GM04504 (cell line): ENCODE measurements around the gene IGLL5.
A peak's percentile ranks its signal among the peaks of the same experiment; 100 is the strongest.

Experiments used
- DNase-seq: peaks from one replicate; pipeline ENCODE4 v3.0.0-alpha.2; 2012; ENCODE audit warnings: low read depth

The IGLL5 gene

DNA sequence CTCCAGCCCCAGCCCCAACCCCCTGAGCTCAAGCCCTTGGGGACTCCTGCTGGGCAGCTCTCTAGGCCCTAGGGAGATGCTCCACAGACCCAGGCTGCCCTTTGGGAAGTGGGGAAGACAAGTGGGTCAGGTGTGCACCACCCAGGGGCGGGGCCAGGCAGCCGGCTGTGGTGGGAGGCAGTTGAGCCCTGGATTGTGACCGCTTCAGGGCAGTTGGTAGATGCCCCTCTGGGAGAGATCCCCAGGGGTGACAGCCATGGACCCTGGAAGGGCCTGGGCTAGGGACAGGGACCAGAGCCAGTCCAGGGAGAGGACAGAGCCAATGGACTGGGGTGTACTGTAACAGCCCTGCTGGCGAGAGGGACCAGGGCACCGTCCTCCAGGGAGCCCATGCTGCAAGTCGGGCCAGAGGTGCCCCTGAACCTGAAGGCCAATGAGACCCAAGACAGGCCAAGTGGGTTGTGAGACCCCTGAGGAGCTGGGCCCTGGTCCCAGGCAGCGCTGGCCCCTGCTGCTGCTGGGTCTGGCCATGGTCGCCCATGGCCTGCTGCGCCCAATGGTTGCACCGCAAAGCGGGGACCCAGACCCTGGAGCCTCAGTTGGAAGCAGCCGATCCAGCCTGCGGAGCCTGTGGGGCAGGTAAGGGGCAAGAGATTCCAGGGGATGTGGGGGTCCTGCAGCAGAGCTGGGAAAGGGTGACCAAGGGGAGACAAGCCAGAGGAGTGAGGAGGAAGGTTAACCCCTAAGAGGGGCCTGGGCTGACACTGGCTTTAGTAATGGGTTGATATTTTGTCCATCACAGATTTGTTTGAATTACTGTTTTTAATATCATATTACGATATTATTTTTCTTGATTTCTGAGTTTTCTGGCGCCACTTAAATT is at the start of gene IGLL5:
IGLL5 (plus strand) TSS at position 196 of the 883 bp plus-strand sequence; CDS start at position 434, 238 bp downstream.
- no peak for DNase-seq

- no peak for DNase-seq
Observed at GRCh38 chr22:22838148-22838786, 49.3 kb upstream of the IGLL5 start.

DNA sequence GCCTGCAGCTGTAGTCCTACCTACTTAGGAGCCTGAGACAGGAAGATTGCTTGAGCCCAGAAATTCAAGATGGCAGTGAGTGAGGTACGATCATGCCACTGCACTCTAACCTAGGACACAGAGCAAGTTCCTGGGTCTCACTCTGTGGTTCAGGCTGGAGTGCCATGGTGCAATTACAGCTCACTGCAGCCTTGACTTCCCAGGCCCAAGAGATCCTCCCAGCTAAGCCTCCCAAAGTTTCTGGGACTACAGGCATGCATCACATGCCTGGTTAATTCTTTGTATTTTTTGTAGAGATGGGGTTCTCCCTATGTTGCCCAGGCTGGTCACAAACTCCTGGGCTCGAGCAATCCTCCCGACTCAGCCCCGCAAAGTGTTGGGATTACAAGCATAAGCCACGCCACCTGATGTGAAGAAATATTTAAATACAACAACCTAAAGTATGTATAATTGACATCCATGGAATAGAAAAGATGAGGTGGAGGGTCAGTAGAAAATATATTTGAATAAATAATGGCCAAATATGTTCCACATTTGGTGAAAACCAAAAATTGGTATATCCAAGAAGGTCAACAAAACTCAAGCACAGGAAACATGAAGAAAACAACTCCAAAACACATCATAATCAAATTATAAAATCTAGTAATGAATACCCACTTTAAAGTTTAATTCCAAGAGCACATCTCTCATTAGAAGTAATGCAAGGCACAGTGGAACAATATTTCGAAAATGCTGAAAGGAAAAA is 47.9 kb upstream of the IGLL5 start:
- no peak for DNase-seq

GRCh38 chr22:22840780-22841179 is 46.8 kb upstream of the IGLL5 start:
- DNase-seq: no peak

GRCh38 chr22:22841598-22841997 is 46.0 kb upstream of the IGLL5 start:
- no peak for DNase-seq

DNA sequence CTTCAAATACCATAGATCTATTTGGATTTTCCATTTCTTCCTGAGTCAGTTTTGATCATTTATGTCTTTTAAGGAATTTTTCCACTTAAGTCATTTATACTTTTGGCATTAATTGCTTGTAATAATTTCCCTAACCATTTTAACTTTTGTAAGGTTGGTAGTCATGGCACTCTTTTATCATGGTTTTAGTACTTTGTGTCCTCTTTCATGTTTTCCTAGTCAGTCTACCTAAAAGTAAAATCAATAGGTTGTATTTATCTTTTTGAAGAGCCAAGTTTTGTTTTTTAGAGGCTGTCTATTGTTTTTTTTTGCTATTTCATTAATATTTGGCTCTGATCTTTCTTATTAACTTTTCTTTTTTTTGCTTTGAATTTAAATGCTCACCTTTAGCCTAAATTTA is 45.5 kb upstream of the IGLL5 start:
- no peak for DNase-seq

DNA sequence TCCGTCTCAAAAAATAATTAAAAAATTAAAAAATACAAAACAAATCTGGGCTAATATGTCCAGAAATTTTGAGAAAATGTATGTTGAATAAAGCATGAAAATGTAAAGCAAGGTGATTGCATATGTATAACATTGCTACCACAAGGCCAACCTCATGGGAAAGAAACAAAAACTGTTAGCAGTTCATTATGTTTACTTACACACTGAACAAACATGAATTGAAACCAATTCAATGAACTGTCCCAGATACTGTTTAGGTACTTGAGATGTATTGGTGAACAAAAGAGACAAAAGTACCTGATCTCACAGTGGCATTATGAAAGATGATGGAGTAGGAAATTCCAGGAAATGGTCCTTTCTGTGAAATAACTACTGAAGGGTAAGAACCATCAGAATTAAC is 43.8 kb upstream of the IGLL5 start:
- DNase-seq: no peak

- no peak for DNase-seq
Observed at GRCh38 chr22:22847241-22847640, 40.4 kb upstream of the IGLL5 start.

DNA sequence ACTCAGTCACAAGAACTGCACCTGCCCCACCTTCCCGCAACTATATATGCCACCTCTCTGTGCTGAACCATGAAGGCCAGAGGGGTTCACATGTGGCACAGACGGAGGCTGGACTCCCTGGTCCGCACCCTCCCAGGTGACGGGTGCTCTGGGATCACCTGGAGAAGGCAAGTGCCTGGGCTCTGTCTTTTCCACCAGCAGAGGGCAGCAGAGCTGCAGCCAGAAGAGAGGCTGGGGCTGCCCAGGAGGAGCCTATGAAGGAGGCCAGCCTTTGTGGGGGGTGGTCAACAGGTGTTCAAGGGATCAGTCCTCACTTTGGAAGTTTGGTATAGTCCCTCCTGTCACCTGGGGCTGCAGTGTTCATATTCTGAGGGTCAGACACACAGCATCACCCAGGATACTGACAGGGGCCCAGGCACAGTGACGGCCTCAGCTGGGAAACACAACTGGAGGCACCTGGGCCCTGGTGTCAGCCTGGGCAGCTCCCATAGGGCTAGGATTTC is 39.2 kb upstream of the IGLL5 start:
- DNase-seq: peak; percentile 5

DNA sequence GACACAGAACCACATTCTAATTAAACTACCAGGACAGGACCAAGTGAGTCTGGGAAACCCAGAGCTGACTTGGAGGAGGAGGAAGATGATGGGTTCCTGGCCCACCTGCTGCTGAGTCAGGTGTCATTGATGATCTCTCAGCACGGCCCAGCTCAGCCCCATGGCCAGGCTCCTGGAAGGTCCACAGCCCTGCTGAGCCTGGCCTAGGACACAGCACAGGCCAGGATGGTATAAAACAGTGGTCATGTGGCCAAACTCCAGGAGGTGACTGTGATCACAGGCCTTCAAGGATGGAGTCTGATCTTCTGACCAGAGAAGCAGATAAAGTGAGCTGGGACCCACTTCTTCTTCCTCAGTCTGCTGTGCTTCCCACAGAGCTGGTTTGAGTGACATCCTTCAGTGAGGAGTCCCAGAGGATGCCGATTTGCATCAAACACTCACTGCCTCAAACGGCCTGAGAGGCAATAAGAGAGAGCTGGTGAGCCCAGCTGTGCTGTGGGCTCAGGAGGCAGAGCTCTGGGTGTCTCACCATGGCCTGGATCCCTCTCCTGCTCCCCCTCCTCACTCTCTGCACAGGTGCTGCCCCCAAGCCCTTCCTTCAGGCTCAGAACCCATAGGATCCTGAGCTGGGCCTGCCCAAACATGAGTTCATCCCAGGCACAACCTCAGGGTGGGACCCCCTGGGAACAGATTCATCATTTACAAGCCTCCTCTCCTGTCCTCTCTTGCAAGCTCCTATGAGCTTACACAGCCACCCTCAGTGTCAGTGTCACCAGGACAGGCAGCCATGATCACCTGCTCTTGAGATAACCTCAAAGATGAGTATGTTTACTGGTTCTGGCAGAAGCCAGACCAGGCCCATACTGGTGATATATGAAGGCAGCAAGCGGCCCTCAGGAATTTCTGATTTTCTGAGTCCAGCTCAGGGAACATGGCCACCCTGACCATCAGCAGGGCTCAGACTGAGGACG is 37.7 kb upstream of the IGLL5 start:
- no peak for DNase-seq

GRCh38 chr22:22851969-22852368 is 35.6 kb upstream of the IGLL5 start:
- no peak for DNase-seq

- DNase-seq: no peak
Observed at GRCh38 chr22:22853713-22854112, 33.9 kb upstream of the IGLL5 start.

- DNase-seq: no peak
Observed at GRCh38 chr22:22854466-22854865, 33.1 kb upstream of the IGLL5 start.

DNA sequence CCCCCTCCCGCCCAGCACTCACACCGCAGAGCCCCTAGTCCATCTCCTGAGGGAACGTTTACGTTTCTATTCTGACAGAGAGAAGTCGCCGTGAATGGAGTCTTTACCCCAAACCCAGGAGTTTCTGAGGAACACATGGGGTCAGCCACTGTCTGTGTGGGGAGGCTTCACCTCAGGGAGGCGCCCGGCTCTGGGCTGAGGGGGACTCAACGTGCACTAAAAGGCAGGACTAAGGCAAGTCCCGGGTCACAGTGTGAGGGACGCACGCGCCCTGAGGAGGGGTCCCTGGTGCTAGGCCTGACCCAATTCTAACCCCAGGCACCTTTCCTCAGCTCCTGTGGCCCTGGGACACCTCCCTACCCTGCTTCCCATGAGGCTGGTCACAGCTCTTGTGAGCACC is 32.5 kb upstream of the IGLL5 start:
- DNase-seq: no peak

DNA sequence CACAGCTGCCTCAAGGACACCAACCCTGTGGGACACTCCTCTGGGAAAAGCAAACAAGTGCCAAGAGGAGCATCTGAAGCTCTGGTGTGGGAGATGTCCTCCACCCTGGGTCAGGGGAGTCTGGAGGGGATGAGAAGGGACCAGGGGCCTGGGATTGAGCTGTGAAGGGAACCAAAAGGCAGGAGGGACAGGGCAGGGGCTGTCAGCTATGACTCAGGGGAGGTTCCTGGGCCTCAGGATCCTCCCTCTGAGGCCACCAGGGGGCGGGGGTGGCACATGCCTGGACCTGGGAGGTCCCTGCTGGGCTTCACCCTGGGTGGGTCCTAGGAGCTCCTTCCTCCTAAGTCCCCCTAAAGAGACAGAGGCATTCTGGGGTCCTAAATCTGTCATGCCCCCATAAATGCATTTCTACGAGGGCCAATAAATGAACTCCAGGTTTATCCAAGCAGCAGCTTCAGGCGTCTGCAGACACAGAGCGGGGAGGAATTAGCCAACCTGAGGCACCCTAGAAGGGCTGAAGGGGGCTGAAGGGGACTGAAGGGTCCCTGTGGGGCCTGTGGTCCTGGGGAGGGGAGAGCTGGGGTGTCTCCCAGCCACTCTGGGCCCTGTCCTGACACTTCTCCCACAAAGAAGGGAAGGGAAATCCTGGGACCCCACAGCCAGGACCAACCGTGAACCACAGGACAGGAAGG is 31.9 kb upstream of the IGLL5 start:
- no peak for DNase-seq

- no peak for DNase-seq
Observed at GRCh38 chr22:22856364-22856763, 31.3 kb upstream of the IGLL5 start.

DNA sequence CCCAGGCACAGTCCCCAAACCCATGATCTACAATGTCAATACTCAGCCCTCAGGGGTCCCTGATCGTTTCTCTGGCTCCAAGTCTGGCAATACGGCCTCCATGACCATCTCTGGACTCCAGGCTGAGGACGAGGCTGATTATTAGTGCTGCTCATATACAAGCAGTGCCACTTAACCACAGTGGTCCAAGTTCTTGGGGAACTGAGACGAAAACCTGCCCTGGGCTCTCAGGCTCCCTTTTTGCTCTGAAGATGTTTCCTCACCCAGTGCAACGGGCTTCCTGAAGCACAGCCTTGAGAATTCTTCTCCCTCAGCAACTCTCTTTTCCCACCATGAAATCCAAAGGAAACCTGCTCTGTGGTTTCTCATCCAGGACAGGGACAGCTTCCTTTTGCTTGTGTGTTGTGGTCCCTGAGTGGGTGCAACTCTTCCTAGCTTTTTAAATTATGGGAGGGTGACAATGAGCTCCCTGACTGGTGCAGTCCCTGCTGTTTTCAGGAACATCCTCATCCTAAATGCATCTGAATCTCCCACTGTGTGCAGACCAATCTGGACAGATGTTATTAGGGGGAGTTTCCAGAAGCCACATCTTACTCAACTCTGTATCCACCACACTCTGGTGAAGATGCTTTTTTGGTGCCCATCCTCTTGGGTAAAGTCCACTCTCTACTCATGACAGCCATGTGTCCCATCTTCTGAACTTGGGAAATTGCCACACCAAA is 30.6 kb upstream of the IGLL5 start:
- no peak for DNase-seq

- DNase-seq: no peak
Observed at GRCh38 chr22:22857607-22858558, 29.7 kb upstream of the IGLL5 start.

DNA sequence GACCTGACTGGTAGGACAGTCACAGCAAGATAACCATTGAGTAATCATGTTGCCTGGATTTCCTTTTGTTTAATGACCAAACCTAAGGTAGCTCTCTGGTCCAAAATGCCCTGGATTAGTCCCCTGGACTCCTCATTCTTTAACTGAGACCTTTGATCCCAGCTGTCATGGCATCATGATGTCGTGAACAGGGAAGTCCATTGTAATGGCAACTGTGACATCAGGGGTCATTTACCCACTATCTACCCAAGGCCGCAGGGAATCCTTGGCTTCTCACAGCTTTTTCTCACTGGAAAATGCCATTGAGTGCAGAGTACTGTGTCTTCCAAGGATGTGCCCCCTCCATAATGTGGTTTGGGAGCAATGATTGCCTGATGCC is 29.1 kb upstream of the IGLL5 start:
- no peak for DNase-seq
